HL-60 (cell line): ENCODE results near the gene CENPP.

ENCODE experiments used
- DNase-seq, 2 experiments: peaks; one replicate each; pipeline ENCODE4 v3.0.0-alpha.2; 2010 to 2020; ENCODE audit warnings: low read depth in 1 of 2, low spot score in 1 of 2
- H3K27ac ChIP-seq: fragments of 250-450 bp; sonication (Bioruptor Pico); replicated peaks from 2 replicates; pipeline ENCODE4 v1.5.1; 2020; ENCODE audit warnings: mild to moderate bottlenecking, moderate library complexity
- H3K27me3 ChIP-seq: fragments of 250-450 bp; sonication (Bioruptor Pico); 2 replicates; pipeline ENCODE4 v1.5.1; 2021; ENCODE audit warnings: mild to moderate bottlenecking, moderate library complexity; ENCODE audit not compliant: insufficient read depth, poor library complexity, severe bottlenecking
- H3K4me3 ChIP-seq: replicated peaks from 2 replicates; pipeline ENCODE4 v1.5.1; 2011; ENCODE audit warnings: mild to moderate bottlenecking, control low read depth, low read length; ENCODE audit not compliant: insufficient read depth
- CTCF ChIP-seq: IDR thresholded peaks from one replicate; pipeline ENCODE4 v1.5.1; 2011; ENCODE audit warnings: low read length, control low read depth, inconsistent platforms; ENCODE audit not compliant: insufficient read depth
- GABPA ChIP-seq: IDR thresholded peaks from 2 replicates; pipeline ENCODE4 v1.6.1; 2012; ENCODE audit warnings: low read depth
- POLR2AphosphoS5 ChIP-seq: IDR thresholded peaks from 2 replicates; pipeline ENCODE4 v1.6.1; 2012; ENCODE audit warnings: low read depth
- SPI1 ChIP-seq: IDR thresholded peaks from 2 replicates; pipeline ENCODE4 v1.6.1; 2012; ENCODE audit warnings: low read depth, mild to moderate bottlenecking, borderline replicate concordance
- TF ChIP-seq, protein P1 (sequence below): IDR thresholded peaks from 2 replicates; pipeline ENCODE4 v1.6.1; 2012; ENCODE audit warnings: low read depth; ENCODE audit not compliant: insufficient replicate concordance

Gene CENPP

GRCh38 chr9:92599938-92600461, 274.2 kb downstream of the CENPP start:
- TF ChIP-seq POLR2AphosphoS5 (no peak), GABPA (no peak), CTCF (no peak), SPI1 (no peak)
- TF ChIP-seq, protein P1, sequence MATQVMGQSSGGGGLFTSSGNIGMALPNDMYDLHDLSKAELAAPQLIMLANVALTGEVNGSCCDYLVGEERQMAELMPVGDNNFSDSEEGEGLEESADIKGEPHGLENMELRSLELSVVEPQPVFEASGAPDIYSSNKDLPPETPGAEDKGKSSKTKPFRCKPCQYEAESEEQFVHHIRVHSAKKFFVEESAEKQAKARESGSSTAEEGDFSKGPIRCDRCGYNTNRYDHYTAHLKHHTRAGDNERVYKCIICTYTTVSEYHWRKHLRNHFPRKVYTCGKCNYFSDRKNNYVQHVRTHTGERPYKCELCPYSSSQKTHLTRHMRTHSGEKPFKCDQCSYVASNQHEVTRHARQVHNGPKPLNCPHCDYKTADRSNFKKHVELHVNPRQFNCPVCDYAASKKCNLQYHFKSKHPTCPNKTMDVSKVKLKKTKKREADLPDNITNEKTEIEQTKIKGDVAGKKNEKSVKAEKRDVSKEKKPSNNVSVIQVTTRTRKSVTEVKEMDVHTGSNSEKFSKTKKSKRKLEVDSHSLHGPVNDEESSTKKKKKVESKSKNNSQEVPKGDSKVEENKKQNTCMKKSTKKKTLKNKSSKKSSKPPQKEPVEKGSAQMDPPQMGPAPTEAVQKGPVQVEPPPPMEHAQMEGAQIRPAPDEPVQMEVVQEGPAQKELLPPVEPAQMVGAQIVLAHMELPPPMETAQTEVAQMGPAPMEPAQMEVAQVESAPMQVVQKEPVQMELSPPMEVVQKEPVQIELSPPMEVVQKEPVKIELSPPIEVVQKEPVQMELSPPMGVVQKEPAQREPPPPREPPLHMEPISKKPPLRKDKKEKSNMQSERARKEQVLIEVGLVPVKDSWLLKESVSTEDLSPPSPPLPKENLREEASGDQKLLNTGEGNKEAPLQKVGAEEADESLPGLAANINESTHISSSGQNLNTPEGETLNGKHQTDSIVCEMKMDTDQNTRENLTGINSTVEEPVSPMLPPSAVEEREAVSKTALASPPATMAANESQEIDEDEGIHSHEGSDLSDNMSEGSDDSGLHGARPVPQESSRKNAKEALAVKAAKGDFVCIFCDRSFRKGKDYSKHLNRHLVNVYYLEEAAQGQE, result no peak
- no peak for DNase-seq
- no peak overlapping the region for H3K27ac ChIP-seq

GRCh38 chr9:92600462-92601261, 274.9 kb downstream of the CENPP start:
- DNase-seq, result no peak
- TF ChIP-seq GABPA (no peak), CTCF (no peak), SPI1 (no peak), POLR2AphosphoS5 (no peak)
- TF ChIP-seq, protein P1, result no peak
- Histone ChIP-seq H3K27me3 (no peaks in the 10 kb centered on the region), H3K27ac (no peak overlapping the region), H3K4me3 (no peak overlapping the region)

More at GRCh38 chr9:92599938-92600461, 274.2 kb downstream of the CENPP start:
- Histone ChIP-seq H3K27me3 (no peaks in the 10 kb centered on the region), H3K4me3 (no peak overlapping the region)

GRCh38 chr9:92601451-92601850, 275.7 kb downstream of the CENPP start:
- no peak for TF ChIP-seq GABPA
- TF ChIP-seq POLR2AphosphoS5, result no peak
- no peak for TF ChIP-seq SPI1
- TF ChIP-seq, protein P1, result no peak
- no peak for TF ChIP-seq CTCF
- H3K4me3 ChIP-seq, result no peak overlapping the region

More at GRCh38 chr9:92601451-92601850, 275.7 kb downstream of the CENPP start:
- H3K27me3 ChIP-seq, result no peaks in the 10 kb centered on the region
- DNase-seq, result no peak
- no peak overlapping the region for H3K27ac ChIP-seq
